Astrocyte (in vitro differentiated cells and primary cell): ENCODE data around the gene CRTC1. TPM values are rescaled to one million over a fixed set of nuclear protein-coding genes. Genes with fewer than 3 reads are reported as not detected.

Source experiments
- DNase-seq: peaks from one replicate; pipeline ENCODE4 v3.0.0-alpha.2; 2010; ENCODE audit warnings: low read depth
- FAIRE-seq: peaks from 2 replicates; lab custom pipeline; 2011; peaks lifted over from hg19 to GRCh38; lab: Jason Lieb, UNC
- H2AFZ ChIP-seq: 2 replicates; pipeline ENCODE4 v1.6.0; 2012; ENCODE audit warnings: low read depth, low read length, inconsistent platforms
- H3K27ac ChIP-seq: 2 replicates; pipeline ENCODE4 v1.5.1; 2011; ENCODE audit warnings: low read depth, low read length, inconsistent platforms
- H3K27me3 ChIP-seq: 2 replicates; pipeline ENCODE4 v1.6.0; 2011; ENCODE audit warnings: low read length, inconsistent platforms; ENCODE audit not compliant: insufficient read depth
- H3K36me3 ChIP-seq: 2 replicates; pipeline ENCODE4 v1.5.1; 2011; ENCODE audit warnings: low read length, inconsistent platforms; ENCODE audit not compliant: insufficient read depth
- H3K4me1 ChIP-seq: 2 replicates; pipeline ENCODE4 v1.5.1; 2011; ENCODE audit warnings: low read length, inconsistent platforms; ENCODE audit not compliant: insufficient read depth
- H3K4me2 ChIP-seq: 2 replicates; pipeline ENCODE4 v1.6.0; 2012; ENCODE audit warnings: low read length, inconsistent platforms
- H3K4me3 ChIP-seq: 2 replicates; pipeline ENCODE4 v1.5.1; 2011; ENCODE audit warnings: low read depth, mild to moderate bottlenecking, low read length, inconsistent platforms; ENCODE audit not compliant: insufficient read depth
- H3K79me2 ChIP-seq: 2 replicates; pipeline ENCODE4 v1.6.0; 2012; ENCODE audit warnings: mild to moderate bottlenecking, low read length, inconsistent platforms; ENCODE audit not compliant: insufficient read depth
- H3K9ac ChIP-seq: 2 replicates; pipeline ENCODE4 v1.6.0; 2012; ENCODE audit warnings: mild to moderate bottlenecking, low read length, inconsistent platforms
- H3K9me3 ChIP-seq: 2 replicates; pipeline ENCODE4 v1.5.1; 2012; ENCODE audit warnings: low read depth, mild to moderate bottlenecking, low read length, inconsistent platforms; ENCODE audit not compliant: insufficient read depth
- H4K20me1 ChIP-seq: 2 replicates; pipeline ENCODE4 v1.6.0; 2012; ENCODE audit warnings: low read length, inconsistent platforms; ENCODE audit not compliant: insufficient read depth
- H3K27ac Mint-ChIP-seq: one replicate; pipeline ENCODE4 v1.8.0; 2021; ENCODE audit warnings: mild to moderate bottlenecking, mixed read lengths; ENCODE audit not compliant: unreplicated experiment
- H3K27me3 Mint-ChIP-seq: one replicate; pipeline ENCODE4 v1.8.0; 2021; ENCODE audit warnings: low read depth, mixed read lengths; ENCODE audit not compliant: unreplicated experiment
- H3K36me3 Mint-ChIP-seq: one replicate; pipeline ENCODE4 v1.8.0; 2021; ENCODE audit warnings: low read depth, mixed read lengths; ENCODE audit not compliant: unreplicated experiment
- H3K4me1 Mint-ChIP-seq: one replicate; pipeline ENCODE4 v1.8.0; 2021; ENCODE audit warnings: low read depth, mixed read lengths; ENCODE audit not compliant: unreplicated experiment
- H3K4me3 Mint-ChIP-seq: one replicate; pipeline ENCODE4 v1.8.0; 2021; ENCODE audit warnings: mild to moderate bottlenecking, moderate library complexity, mixed read lengths; ENCODE audit not compliant: unreplicated experiment
- H3K9me3 Mint-ChIP-seq: one replicate; pipeline ENCODE4 v1.8.0; 2021; ENCODE audit warnings: mild to moderate bottlenecking, mixed read lengths; ENCODE audit not compliant: unreplicated experiment
- CTCF ChIP-seq: IDR thresholded peaks from 2 replicates; pipeline ENCODE4 v1.5.1; 2011; ENCODE audit warnings: low read depth, mild to moderate bottlenecking, inconsistent platforms, low read length, moderate library complexity; ENCODE audit not compliant: insufficient read depth
- EZH2 ChIP-seq: IDR thresholded peaks from 2 replicates; pipeline ENCODE4 v1.6.1; 2012; ENCODE audit warnings: mild to moderate bottlenecking, low read length, inconsistent platforms; ENCODE audit not compliant: insufficient read depth
- total RNA-seq: library from RNA; stranded (reverse); gene quantifications from 2 replicates; pipeline ENCODE4 v1.2.1, GENCODE V29; 2021

Gene CRTC1
- total RNA-seq, 1 donor from 2014 or later: 8.4 TPM

DNA sequence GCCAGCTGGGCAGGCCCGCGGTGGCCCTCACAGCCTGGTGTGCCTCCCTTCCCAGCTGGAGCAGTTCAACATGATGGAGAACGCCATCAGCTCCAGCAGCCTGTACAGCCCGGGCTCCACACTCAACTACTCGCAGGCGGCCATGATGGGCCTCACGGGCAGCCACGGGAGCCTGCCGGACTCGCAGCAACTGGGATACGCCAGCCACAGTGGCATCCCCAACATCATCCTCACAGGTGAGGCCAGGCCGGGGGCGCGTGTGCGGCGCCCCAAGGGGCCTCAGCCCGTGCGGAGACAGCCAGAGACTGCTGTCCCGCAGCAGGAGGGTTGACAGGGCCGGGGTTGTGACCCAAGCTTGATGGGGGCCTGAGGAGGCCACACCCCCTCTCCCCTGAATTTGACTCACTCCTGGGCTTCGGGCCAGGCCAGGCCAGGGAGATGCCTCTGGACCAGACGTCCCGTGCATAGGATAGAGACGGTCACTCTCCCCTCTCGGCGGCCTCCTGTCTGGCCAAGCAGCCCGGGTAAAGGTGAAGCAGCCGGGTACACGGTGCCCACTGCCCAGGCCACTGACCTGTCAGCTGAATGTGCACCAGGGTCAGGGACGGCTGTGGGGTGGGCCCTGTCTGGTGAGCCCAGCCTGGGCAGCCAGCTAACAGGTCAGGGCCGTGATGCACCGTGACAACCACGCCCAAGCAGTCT lies 92.3 kb downstream of the CRTC1 start:
- H3K4me3 Mint-ChIP-seq: no peak overlapping the region
- no peaks in the 10 kb centered on the region for H3K4me1 Mint-ChIP-seq
- peaks cover 41% of the 10 kb centered on the region for H4K20me1 ChIP-seq
- peaks cover 6% of the 10 kb centered on the region for H3K27me3 ChIP-seq
- peaks cover 32% of the 10 kb centered on the region for H3K27me3 Mint-ChIP-seq
- TF ChIP-seq CTCF (no peak), EZH2 (no peak)
- peaks cover 14% of the 10 kb centered on the region for H3K4me1 ChIP-seq
- H3K9ac ChIP-seq: peak overlapping the region; percentile 20
- no peak overlapping the region for H3K27ac Mint-ChIP-seq
- FAIRE-seq (no peak), DNase-seq (peak; percentile 31)
- H3K79me2 ChIP-seq: no peaks in the 10 kb centered on the region
- no peak overlapping the region for H2AFZ ChIP-seq
- H3K9me3 ChIP-seq: no peaks in the 10 kb centered on the region
- no peak overlapping the region for H3K4me3 ChIP-seq
- H3K9me3 Mint-ChIP-seq: no peaks in the 10 kb centered on the region
- peak overlapping the region; percentile 74 for H3K4me2 ChIP-seq
- H3K27ac ChIP-seq: no peak overlapping the region
- H3K36me3 ChIP-seq: no peaks in the 10 kb centered on the region
- peaks cover 2% of the 10 kb centered on the region for H3K36me3 Mint-ChIP-seq

GRCh38 chr19:18776288-18776594 lies 92.8 kb downstream of the CRTC1 start:
- no peaks in the 10 kb centered on the region for H3K36me3 ChIP-seq
- Mint-ChIP-seq H3K9me3 (no peaks in the 10 kb centered on the region), H3K4me3 (no peak overlapping the region), H3K27ac (no peak overlapping the region), H3K27me3 (peaks cover 31% of the 10 kb centered on the region), H3K4me1 (no peaks in the 10 kb centered on the region), H3K36me3 (peaks cover 2% of the 10 kb centered on the region)
- DNase-seq (peak; percentile 47), FAIRE-seq (no peak)
- H2AFZ ChIP-seq: no peak overlapping the region
- peaks cover 6% of the 10 kb centered on the region for H3K27me3 ChIP-seq
- H3K79me2 ChIP-seq: no peaks in the 10 kb centered on the region
- H3K4me2 ChIP-seq: peak overlapping the region; percentile 74
- peaks cover 14% of the 10 kb centered on the region for H3K4me1 ChIP-seq
- TF ChIP-seq EZH2 (no peak), CTCF (peak; percentile 34)
- H4K20me1 ChIP-seq: peaks cover 40% of the 10 kb centered on the region
- H3K4me3 ChIP-seq: no peak overlapping the region
- no peak overlapping the region for H3K27ac ChIP-seq
- peak overlapping the region; percentile 20 for H3K9ac ChIP-seq
- no peaks in the 10 kb centered on the region for H3K9me3 ChIP-seq

- peaks cover 36% of the 10 kb centered on the region for H4K20me1 ChIP-seq
- H3K4me2 ChIP-seq: peak overlapping the region; percentile 74
- no peak overlapping the region for H3K27ac ChIP-seq
- no peaks in the 10 kb centered on the region for H3K4me1 Mint-ChIP-seq
- no peaks in the 10 kb centered on the region for H3K9me3 Mint-ChIP-seq
- peaks cover 14% of the 10 kb centered on the region for H3K4me1 ChIP-seq
- peaks cover 29% of the 10 kb centered on the region for H3K27me3 Mint-ChIP-seq
- H2AFZ ChIP-seq: no peak overlapping the region
- H3K9me3 ChIP-seq: no peaks in the 10 kb centered on the region
- H3K79me2 ChIP-seq: no peaks in the 10 kb centered on the region
- no peak overlapping the region for H3K27ac Mint-ChIP-seq
- no peak overlapping the region for H3K4me3 Mint-ChIP-seq
- no peak for TF ChIP-seq EZH2
- no peak for TF ChIP-seq CTCF
- FAIRE-seq (no peak), DNase-seq (no peak)
- H3K4me3 ChIP-seq: no peak overlapping the region
- H3K36me3 ChIP-seq: no peaks in the 10 kb centered on the region
- H3K27me3 ChIP-seq: peaks cover 6% of the 10 kb centered on the region
- no peak overlapping the region for H3K9ac ChIP-seq
- no peaks in the 10 kb centered on the region for H3K36me3 Mint-ChIP-seq
Observed at GRCh38 chr19:18776736-18777135, 93.3 kb downstream of the CRTC1 start.
